Lower leg skin (tissue), 3 donors: ENCODE results near the gene CALU.

Source experiments
- CTCF ChIP-seq, 3 donors: fragments of 450-650 bp; IDR thresholded peaks; one replicate each; pipeline ENCODE4 v1.5.1; 2016; ENCODE audit warnings: antibody characterized with exemption in 3 of 3, mild to moderate bottlenecking in 3 of 3, moderate library complexity in 2 of 3
- POLR2A ChIP-seq, 2 donors: fragments of 450-650 bp; IDR thresholded peaks; one replicate each; pipeline ENCODE4 v1.6.1; 2016 to 2017; ENCODE audit warnings: antibody characterized with exemption in 2 of 2, mild to moderate bottlenecking in 1 of 2, moderate library complexity in 1 of 2

- TF ChIP-seq CTCF (IDR thresholded peaks at IDR 0.05), result no peak
- no peak for TF ChIP-seq POLR2A (IDR thresholded peaks at IDR 0.05)
These were observed 75.3 kb downstream of the CALU start for GRCh38 chr7:128814499-128814898.
